ENCODE measurements around the gene ALDH3B2.
"Not testable (repeated sequence)": the region's sequence is repeated elsewhere in the genome, so short reads cannot be mapped to it uniquely, and the experiment has no call there.

ALDH3B2 gene

DNA sequence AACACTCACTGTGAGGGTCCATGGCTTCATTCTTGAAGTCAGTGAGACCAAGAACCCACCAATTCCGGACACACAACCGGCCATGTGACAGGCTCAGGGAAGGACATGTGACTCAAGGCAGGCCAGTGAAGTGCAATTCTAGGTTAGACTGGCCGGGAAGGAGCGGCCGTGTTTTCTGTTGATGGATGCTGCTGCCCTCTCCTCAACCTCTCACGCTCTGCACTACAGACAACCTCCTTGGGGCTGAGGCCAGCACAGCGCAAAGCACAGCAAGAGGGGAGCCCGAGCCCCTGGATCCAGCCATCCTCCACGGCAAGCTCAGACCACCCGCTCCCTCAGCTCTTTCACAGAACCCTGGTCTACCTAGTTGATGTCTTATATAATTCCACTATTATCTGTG, 47.5 kb downstream of the ALDH3B2 start:
- ChIA-PET CTCF (interaction anchor here (0.8 kb wide), 2 partner anchors 12 to 87 kb away, joined by 3 read pairs; no protein-coding TSS in a partner anchor), POLR2A (ENCODE audit: low non-redundant PET) (no interaction called here)
- TF ChIP-seq, protein P1, sequence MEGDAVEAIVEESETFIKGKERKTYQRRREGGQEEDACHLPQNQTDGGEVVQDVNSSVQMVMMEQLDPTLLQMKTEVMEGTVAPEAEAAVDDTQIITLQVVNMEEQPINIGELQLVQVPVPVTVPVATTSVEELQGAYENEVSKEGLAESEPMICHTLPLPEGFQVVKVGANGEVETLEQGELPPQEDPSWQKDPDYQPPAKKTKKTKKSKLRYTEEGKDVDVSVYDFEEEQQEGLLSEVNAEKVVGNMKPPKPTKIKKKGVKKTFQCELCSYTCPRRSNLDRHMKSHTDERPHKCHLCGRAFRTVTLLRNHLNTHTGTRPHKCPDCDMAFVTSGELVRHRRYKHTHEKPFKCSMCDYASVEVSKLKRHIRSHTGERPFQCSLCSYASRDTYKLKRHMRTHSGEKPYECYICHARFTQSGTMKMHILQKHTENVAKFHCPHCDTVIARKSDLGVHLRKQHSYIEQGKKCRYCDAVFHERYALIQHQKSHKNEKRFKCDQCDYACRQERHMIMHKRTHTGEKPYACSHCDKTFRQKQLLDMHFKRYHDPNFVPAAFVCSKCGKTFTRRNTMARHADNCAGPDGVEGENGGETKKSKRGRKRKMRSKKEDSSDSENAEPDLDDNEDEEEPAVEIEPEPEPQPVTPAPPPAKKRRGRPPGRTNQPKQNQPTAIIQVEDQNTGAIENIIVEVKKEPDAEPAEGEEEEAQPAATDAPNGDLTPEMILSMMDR (conservative IDR thresholded peaks at IDR 0.05; ENCODE audit: low read depth): no peak
- H3K27ac ChIP-seq: peak overlapping the region; percentile 88; the same call in 1 of the 2 replicates
- DNase-seq (ENCODE audit: low spot score): no peak

DNA sequence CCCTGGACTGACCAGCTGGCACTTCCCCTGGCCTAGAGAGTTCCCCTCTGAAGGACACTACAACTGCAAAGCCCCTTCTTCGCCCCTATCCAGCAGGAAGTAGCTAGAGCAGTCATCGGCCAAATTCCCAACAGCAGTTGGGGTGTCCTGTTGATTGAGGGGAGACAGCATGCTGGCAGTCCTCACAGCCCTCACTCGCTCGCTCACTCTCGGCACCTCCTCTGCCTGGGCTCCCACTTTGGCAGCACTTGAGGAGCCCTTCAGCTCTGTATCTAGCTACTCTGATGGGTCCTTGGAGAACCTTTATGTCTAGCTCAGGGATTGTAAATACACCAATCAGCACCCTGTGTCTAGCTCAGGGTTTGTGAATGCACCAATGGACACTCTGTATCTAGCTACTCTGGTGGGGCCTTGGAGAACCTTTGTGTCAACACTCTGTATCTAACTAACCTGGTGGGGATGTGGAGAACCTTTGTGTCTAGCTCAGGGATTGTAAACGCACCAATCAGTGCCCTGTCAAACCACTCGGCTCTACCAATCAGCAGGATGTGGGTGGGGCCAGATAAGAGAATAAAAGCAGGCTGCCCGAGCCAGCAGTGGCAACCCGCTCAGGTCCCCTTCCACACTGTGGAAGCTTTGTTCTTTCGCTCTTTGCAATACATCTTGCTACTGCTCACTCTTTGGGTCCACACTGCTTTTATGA, 48.1 kb downstream of the ALDH3B2 start:
- DNase-seq (ENCODE audit: low spot score); H3K27ac ChIP-seq; POLR2A ChIA-PET (ENCODE audit: low non-redundant PET): not testable (repeated sequence)
- CTCF ChIA-PET: interaction anchor here (0.8 kb wide), 2 partner anchors 12 to 88 kb away, joined by 3 read pairs; no protein-coding TSS in a partner anchor

DNA sequence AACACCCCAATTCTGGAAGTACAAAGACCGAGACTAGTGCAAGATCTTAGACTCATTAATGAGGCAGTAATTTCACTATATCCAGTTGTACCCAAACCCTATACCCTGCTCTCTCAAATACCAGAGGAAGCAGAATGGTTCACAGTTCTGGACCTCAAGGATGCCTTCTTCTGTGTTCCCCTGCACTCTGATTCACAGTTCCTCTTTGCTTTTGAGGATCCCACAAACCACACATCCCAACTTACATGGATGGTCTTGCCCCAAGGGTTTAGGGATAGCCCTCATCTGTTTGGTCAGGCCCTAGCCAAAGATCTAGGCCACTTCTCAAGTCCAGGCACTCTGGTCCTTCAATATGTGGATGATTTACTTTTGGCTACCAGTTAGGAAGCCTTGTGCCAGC, 50.6 kb downstream of the ALDH3B2 start:
- POLR2A ChIA-PET (ENCODE audit: low non-redundant PET); H3K27ac ChIP-seq; CTCF ChIA-PET; DNase-seq (ENCODE audit: low spot score): not testable (repeated sequence)

DNA sequence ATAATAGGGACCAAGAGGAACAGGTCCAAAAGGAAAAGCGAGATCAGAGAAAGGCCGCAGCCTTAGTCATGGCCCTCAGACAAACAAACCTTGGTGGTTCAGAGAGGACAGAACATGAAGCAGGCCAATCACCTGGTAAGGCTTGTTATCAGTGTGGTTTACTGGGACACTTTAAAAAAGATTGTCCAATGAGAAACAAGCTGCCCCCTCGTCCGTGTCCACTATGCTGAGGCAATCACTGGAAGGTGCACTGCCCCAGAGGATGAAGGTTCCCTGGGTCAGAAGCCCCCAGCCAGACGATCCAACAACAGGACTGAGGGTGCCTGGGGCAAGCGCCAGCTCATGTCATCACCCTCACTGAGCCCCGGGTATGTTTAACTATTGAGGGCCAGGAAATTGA, 51.5 kb downstream of the ALDH3B2 start:
- POLR2A ChIA-PET (ENCODE audit: low non-redundant PET): not testable (repeated sequence)

DNA sequence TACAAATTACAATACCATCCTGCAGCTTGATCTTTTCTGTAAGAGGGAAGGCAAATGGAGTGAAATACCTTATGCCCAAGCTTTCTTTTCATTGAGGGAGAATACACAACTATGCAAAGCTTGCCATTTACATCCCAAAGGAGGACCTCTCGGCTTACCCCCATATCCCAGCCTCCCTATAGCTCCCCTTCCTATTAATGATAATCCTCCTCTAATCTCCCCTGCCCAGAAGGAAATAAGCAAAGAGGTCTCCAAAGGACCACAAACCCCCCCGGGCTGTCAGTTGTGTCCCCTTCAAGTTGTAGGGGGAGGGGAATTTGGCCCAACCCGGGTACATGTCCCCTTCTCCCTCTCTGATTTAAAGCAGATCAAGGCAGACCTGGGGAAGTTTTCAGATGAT, 52.5 kb downstream of the ALDH3B2 start:
- H3K27ac ChIP-seq: not testable (repeated sequence)

More for the DNA sequence above, 51.5 kb downstream of the ALDH3B2 start:
- DNase-seq (ENCODE audit: low spot score); H3K27ac ChIP-seq; CTCF ChIA-PET: not testable (repeated sequence)

DNA sequence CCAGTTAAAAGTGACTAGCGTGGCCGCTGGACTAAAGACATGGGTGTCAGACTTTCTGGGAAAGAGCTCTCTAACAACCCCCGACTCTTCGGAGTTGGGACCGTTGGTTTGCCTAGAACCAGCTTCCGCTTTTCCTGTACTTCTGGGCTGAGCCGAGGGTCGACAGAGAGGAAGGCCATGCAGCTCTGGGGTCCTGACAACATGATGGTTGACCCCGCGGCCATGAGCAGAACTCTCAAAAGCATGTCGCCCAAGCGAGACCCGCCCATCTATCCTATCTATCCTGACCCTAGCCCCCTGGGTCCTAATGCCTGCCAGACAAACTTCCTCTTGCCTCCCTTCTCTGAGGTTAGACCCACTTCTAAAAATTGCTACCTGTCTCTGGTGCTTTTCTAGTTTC, 53.8 kb downstream of the ALDH3B2 start:
- POLR2A ChIA-PET (ENCODE audit: low non-redundant PET); H3K27ac ChIP-seq; CTCF ChIA-PET; DNase-seq (ENCODE audit: low spot score): not testable (repeated sequence)

More for the DNA sequence above, 52.5 kb downstream of the ALDH3B2 start:
- DNase-seq (ENCODE audit: low spot score); POLR2A ChIA-PET (ENCODE audit: low non-redundant PET); CTCF ChIA-PET: not testable (repeated sequence)

DNA sequence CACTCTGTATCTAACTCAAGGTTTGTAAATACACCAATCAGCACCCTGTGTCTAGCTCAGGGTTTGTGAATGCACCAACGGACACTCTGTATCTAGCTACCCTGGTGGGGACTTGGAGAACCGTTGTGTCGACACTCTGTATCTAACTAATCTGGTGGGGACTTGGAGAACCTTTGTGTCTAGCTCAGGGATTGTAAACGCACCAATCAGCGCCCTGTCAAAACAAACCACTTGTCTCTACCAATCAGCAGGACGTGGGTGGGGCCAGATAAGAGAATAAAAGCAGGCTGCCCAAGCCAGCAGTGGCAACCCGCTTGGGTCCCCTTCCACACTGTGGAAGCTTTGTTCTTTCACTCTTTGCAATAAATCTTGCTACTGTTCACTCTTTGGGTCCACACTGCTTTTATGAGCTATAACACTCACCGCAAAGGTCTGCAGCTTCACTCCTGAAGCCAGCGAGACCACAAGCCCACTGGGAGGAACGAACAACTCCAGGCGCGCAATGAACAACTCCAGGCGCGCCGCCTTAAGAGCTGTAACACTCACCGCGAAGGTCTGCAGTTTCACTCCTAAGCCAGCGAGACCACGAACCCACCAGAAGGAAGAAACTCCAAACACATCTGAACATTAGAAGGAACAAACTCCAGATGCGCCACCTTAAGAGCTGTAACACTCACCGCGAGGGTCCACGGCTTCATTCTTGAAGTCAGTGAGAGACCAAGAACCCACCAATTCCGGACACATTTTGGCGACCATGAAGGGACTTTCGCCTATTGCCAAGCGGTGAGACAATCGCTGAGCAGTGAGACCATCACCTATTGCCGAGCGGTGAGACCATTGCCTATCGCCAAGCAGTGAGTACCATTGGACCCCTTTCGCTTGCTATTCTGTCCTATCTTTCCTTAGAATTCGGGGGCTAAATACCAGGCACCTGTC, 54.5 kb downstream of the ALDH3B2 start:
- DNase-seq (ENCODE audit: low spot score); POLR2A ChIA-PET (ENCODE audit: low non-redundant PET); CTCF ChIA-PET; H3K27ac ChIP-seq: not testable (repeated sequence)

DNA sequence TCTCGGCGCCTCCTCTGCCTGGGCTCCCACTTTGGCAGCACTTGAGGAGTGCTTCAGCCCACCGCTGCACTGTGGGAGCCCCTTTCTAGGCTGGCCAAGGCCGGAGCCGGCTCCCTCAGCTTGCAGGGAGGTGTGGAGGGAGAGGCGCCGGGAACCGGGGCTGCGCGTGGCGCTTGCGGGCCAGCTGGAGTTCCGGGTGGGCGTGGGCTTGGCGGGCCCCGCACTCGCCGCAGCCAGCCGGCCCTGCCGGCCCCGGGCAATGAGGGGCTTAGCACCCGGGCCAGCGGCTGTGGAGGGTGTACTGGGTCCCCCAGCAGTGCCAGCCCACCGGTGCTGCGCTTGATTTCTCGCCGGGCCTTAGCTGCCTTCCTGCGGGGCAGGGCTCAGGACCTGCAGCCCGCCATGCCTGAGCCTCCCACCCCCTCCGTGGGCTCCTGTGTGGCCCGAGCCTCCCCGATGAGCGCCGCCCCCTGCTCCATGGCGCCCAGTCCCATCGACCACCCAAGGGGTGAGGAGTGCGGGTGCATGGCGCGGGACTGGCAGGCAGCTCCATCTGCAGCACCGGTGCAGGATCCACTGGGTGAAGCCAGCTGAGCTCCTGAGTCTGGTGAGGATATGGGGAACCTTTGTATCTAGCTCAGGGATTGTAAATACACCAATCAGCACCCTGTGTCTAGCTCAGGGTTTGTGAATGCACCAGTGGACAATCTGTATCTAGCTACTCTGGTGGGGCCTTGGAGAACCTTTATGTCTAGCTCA, 55.3 kb downstream of the ALDH3B2 start:
- POLR2A ChIA-PET (ENCODE audit: low non-redundant PET); H3K27ac ChIP-seq; DNase-seq (ENCODE audit: low spot score); CTCF ChIA-PET: not testable (repeated sequence)

DNA sequence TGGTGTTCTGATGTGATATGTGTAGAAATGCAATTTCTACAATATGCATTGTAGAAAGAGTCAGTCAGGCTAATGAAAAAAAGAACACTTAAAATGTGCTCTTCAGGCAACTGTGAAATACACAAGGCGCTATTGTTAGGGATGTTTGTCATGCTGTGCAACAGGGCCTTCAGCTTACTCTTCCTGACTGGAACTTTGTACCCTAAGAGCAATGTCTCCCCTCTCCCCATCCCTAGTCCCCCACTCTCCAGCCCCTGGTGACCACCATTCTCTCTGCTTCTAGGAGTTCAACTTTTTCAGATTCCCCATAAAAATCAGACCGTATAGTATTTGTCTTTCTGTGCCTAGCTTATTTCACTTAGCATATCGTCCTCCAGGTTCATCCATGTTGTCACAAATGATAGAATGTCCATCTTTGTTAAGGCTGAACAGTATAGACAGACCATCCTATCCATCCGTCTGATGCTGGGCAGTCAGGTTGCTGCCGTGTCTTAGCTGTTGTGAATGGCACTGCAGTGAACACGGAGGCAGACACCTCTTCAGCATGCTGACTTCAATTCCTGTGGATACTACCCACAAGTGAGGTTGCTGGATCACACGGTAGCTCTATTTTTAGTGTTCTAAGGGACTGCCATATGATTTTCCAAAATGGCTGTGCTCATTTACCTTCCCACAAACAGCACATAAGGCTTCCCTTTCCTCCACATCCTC, 57.0 kb downstream of the ALDH3B2 start:
- no peak for DNase-seq (ENCODE audit: low spot score)
- ChIA-PET POLR2A (ENCODE audit: low non-redundant PET) (no interaction called here), CTCF (interaction anchor here (0.9 kb wide), 1 partner anchor 12 kb away, joined by 5 read pairs; the partner anchor contains the start of gene NUDT8)
- TF ChIP-seq, protein P1 (conservative IDR thresholded peaks at IDR 0.05; ENCODE audit: low read depth): no peak
- H3K27ac ChIP-seq: no peak overlapping the region

All from RWPE1 (cell line).